ENCODE data around the gene NAPA.

The NAPA gene

GRCh38 chr19:47492137-47492533 lies 22.7 kb downstream of the NAPA start:
- no peaks in the 10 kb centered on the region for H3K27me3 ChIP-seq (replicated peaks)
- H3K36me3 ChIP-seq (replicated peaks) = peaks cover 31% of the 10 kb centered on the region
- in situ Hi-C loops (cut with HindIII; ENCODE audit: low pct_ligation_motif_present, low sequenced_read_pairs) = no loop called here
- H3K4me3 ChIP-seq (ENCODE audit: low read depth, low read length) = no peak overlapping the region
- no peak overlapping the region for H3K27ac ChIP-seq
- no peak for TF ChIP-seq CTCF (IDR thresholded peaks at IDR 0.05; ENCODE audit: low read depth, low read length, missing control alignments)
- no peak for DNase-seq

GRCh38 chr19:47491358-47492136 lies 23.3 kb downstream of the NAPA start:
- no peak for DNase-seq
- no peak for TF ChIP-seq CTCF (IDR thresholded peaks at IDR 0.05; ENCODE audit: low read depth, low read length, missing control alignments)
- in situ Hi-C loops (cut with HindIII; ENCODE audit: low pct_ligation_motif_present, low sequenced_read_pairs) = no loop called here

GRCh38 chr19:47490847-47491246 lies 24.0 kb downstream of the NAPA start:
- Histone ChIP-seq H3K27me3 (replicated peaks) (no peaks in the 10 kb centered on the region), H3K36me3 (replicated peaks) (peaks cover 19% of the 10 kb centered on the region), H3K4me3 (ENCODE audit: low read depth, low read length) (no peak overlapping the region), H3K27ac (no peak overlapping the region)
- TF ChIP-seq CTCF (IDR thresholded peaks at IDR 0.05; ENCODE audit: low read depth, low read length, missing control alignments) = no peak
- in situ Hi-C loops (cut with HindIII; ENCODE audit: low pct_ligation_motif_present, low sequenced_read_pairs) = no loop called here
- DNase-seq = no peak

More at GRCh38 chr19:47491358-47492136, 23.3 kb downstream of the NAPA start:
- Histone ChIP-seq H3K27ac (no peak overlapping the region), H3K4me3 (ENCODE audit: low read depth, low read length) (no peak overlapping the region), H3K27me3 (replicated peaks) (no peaks in the 10 kb centered on the region), H3K36me3 (replicated peaks) (peaks cover 25% of the 10 kb centered on the region)

GRCh38 chr19:47490031-47490430 lies 24.8 kb downstream of the NAPA start:
- Histone ChIP-seq H3K4me3 (ENCODE audit: low read depth, low read length) (no peak overlapping the region), H3K36me3 (replicated peaks) (peaks cover 18% of the 10 kb centered on the region), H3K27me3 (replicated peaks) (no peaks in the 10 kb centered on the region), H3K27ac (no peak overlapping the region)
- TF ChIP-seq CTCF (IDR thresholded peaks at IDR 0.05; ENCODE audit: low read depth, low read length, missing control alignments) = no peak
- in situ Hi-C loops (cut with HindIII; ENCODE audit: low pct_ligation_motif_present, low sequenced_read_pairs) = no loop called here
- no peak for DNase-seq

GRCh38 chr19:47489072-47489914 lies 25.6 kb downstream of the NAPA start:
- Histone ChIP-seq H3K4me3 (ENCODE audit: low read depth, low read length) (no peak overlapping the region), H3K27ac (no peak overlapping the region), H3K27me3 (replicated peaks) (no peaks in the 10 kb centered on the region), H3K36me3 (replicated peaks) (peaks cover 18% of the 10 kb centered on the region)
- no peak for TF ChIP-seq CTCF (IDR thresholded peaks at IDR 0.05; ENCODE audit: low read depth, low read length, missing control alignments)
- DNase-seq = no peak
- in situ Hi-C loops (cut with HindIII; ENCODE audit: low pct_ligation_motif_present, low sequenced_read_pairs) = no loop called here

All from brain microvascular endothelial cell (primary cell).